SK-N-MC (cell line): ENCODE data around the gene MANBA.

Source experiments
- EZH2 ChIP-seq: fragments of 200-600 bp; sonication (generic); IDR thresholded peaks from one replicate; pipeline ENCODE4 v1.6.1; 2017; ENCODE audit warnings: antibody characterized with exemption
- FOXP2 ChIP-seq: optimal IDR thresholded peaks from 2 replicates; pipeline ENCODE3; 2011; ENCODE audit warnings: mild to moderate bottlenecking, moderate library complexity; ENCODE audit not compliant: insufficient read depth; ENCODE audit errors: extremely low read length, control extremely low read depth
- POLR2AphosphoS5 ChIP-seq: IDR thresholded peaks from 2 replicates; pipeline ENCODE4 v1.6.1; 2012; ENCODE audit warnings: mild to moderate bottlenecking, low read depth, low read length, borderline replicate concordance

DNA sequence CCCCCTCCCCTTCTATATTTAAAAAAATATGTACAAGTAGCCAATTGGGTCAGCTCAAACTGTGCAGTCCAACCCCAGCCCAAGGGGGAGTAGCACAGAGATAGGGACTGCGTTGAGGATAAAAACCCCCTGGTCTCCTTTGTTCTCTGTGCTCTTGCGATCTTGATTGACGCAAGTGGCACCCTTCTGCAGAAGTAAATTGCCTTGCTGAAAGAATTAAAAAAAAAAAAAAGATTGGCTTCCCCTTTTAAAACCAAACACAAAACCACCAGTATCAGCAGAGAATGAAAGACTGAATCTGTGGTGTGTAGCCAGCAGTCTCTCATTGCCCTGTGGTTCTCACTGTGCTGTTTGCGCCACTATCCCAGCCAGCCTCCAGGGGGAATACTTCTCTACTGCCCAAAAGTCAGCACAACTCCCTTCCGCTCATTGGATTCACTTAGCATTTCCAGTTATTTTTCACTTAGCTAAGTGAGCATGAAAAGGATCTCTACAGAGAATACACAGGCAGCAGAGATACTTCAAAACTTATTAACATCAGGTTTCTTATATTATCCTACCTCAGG, 29.7 kb downstream of the MANBA start:
- TF ChIP-seq POLR2AphosphoS5 (no peak), EZH2 (no peak), FOXP2 (no peak)
